ENCODE measurements around the gene ATP9A. TPM values are rescaled to one million over a fixed set of nuclear protein-coding genes. Genes with fewer than 3 reads are reported as not detected.

ATP9A gene
- total and polyA plus RNA-seq, 4 donors: 2.4 to 16.7 (median 9.9) TPM

DNA sequence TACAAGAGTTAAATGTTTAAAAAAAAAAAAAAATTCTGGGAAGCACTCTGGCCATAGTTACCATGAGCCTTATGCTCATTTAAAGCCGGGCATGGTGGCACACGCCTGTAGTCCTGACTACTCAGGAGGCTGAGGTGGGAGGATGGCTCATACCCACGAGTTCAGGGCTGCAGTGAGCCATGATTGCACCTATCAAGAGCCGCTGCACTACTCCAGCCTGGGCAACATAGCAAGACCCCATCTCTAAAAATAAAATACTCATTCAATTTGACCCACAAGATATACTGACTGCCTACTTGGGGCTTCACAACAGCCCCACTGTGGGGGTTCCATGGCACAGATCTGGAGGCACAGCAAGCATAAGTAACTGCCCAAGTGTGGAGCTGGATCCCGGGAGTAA is 113.7 kb downstream of the ATP9A start:
- no peak overlapping the region for H3K27ac ChIP-seq (ENCODE audit: low read depth in 1 of 2, low read length in 2 of 2)
- DNase-seq (ENCODE audit: low spot score): no peak
- H3K9ac ChIP-seq (ENCODE audit: low read depth in 1 of 2, low read length in 2 of 2): no peak overlapping the region
- WGBS: 83% methylated on average over 5 of the region's 5 CpGs
- no peak for TF ChIP-seq CTCF (IDR thresholded peaks at IDR 0.05; ENCODE audit: low read depth, low read length, missing input control)
- no peak for TF ChIP-seq FOXA1 (IDR thresholded peaks at IDR 0.05)
- no peak for TF ChIP-seq SP1 (IDR thresholded peaks at IDR 0.05)
- TF ChIP-seq TAF1 (conservative IDR thresholded peaks at IDR 0.05): no peak
- TF ChIP-seq YY1 (IDR thresholded peaks at IDR 0.05): no peak
- TF ChIP-seq JUND (IDR thresholded peaks at IDR 0.05): no peak
- no peak for TF ChIP-seq ATF3 (IDR thresholded peaks at IDR 0.05)
- no peak for TF ChIP-seq EGR1 (IDR thresholded peaks at IDR 0.05; ENCODE audit: low read depth in 2 of 2)
- TF ChIP-seq REST (IDR thresholded peaks at IDR 0.05): no peak
- TF ChIP-seq, protein P1, sequence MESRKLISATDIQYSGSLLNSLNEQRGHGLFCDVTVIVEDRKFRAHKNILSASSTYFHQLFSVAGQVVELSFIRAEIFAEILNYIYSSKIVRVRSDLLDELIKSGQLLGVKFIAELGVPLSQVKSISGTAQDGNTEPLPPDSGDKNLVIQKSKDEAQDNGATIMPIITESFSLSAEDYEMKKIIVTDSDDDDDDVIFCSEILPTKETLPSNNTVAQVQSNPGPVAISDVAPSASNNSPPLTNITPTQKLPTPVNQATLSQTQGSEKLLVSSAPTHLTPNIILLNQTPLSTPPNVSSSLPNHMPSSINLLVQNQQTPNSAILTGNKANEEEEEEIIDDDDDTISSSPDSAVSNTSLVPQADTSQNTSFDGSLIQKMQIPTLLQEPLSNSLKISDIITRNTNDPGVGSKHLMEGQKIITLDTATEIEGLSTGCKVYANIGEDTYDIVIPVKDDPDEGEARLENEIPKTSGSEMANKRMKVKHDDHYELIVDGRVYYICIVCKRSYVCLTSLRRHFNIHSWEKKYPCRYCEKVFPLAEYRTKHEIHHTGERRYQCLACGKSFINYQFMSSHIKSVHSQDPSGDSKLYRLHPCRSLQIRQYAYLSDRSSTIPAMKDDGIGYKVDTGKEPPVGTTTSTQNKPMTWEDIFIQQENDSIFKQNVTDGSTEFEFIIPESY (IDR thresholded peaks at IDR 0.05): no peak
- no peak for TF ChIP-seq GABPA (IDR thresholded peaks at IDR 0.05 in 1 of 2, conservative IDR thresholded peaks at IDR 0.05 in 1 of 2)
- no peak for TF ChIP-seq RAD21 (IDR thresholded peaks at IDR 0.05)
- no peak for TF ChIP-seq RXRA (IDR thresholded peaks at IDR 0.05)
- TF ChIP-seq, protein P2, sequence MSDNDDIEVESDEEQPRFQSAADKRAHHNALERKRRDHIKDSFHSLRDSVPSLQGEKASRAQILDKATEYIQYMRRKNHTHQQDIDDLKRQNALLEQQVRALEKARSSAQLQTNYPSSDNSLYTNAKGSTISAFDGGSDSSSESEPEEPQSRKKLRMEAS (IDR thresholded peaks at IDR 0.05): no peak
- TF ChIP-seq NR2F2 (IDR thresholded peaks at IDR 0.05): no peak
- TF ChIP-seq HNF4G (IDR thresholded peaks at IDR 0.05): no peak
- no peak for TF ChIP-seq FOXA2 (IDR thresholded peaks at IDR 0.05)
- TF ChIP-seq HNF4A (conservative IDR thresholded peaks at IDR 0.05): no peak
- H3K36me3 ChIP-seq (ENCODE audit: control insufficient read depth in 4 of 4, insufficient read depth in 3 of 4, low read depth in 1 of 4, low read length in 3 of 4): peaks cover 0 to 8% (median 2%) of the 10 kb centered on the region in 4 donors
- no peaks in the 10 kb centered on the region for H3K9me3 ChIP-seq (ENCODE audit: control insufficient read depth in 4 of 4, low read length in 3 of 4)
- H3K27me3 ChIP-seq (ENCODE audit: control insufficient read depth in 4 of 4, insufficient read depth in 4 of 4, low read length in 3 of 4): no peaks in the 10 kb centered on the region
- no peak overlapping the region for H3K4me3 ChIP-seq (ENCODE audit: low read depth in 1 of 3, low read length in 3 of 3)
- H3K4me1 ChIP-seq (ENCODE audit: control insufficient read depth in 4 of 4, insufficient read depth in 4 of 4, low read length in 3 of 4): no peaks in the 10 kb centered on the region

Data from liver (tissue), 9 donors.